Neuronal stem cell (in vitro differentiated cells): Measurements from ENCODE around the gene RHOF.

Experiments used
- DNase-seq: peaks from one replicate; pipeline ENCODE4 v3.0.0-alpha.2; 2013; ENCODE audit warnings: low spot score
- H2AFZ ChIP-seq: one replicate; pipeline ENCODE4 v1.6.1; 2013; ENCODE audit warnings: mild to moderate bottlenecking, low read length, inconsistent platforms
- H2AK5ac ChIP-seq: 2 replicates; pipeline ENCODE4 v1.6.1; 2013; ENCODE audit warnings: low read depth, mild to moderate bottlenecking, inconsistent platforms, low read length, moderate library complexity, mixed read lengths
- H2BK120ac ChIP-seq: 2 replicates; pipeline ENCODE4 v1.6.1; 2013; ENCODE audit warnings: low read depth, mild to moderate bottlenecking, inconsistent platforms, low read length, moderate library complexity, mixed read lengths
- H2BK12ac ChIP-seq: one replicate; pipeline ENCODE4 v1.6.1; 2013; ENCODE audit warnings: low read length, inconsistent platforms
- H2BK15ac ChIP-seq: 2 replicates; pipeline ENCODE4 v1.6.1; 2013; ENCODE audit warnings: mild to moderate bottlenecking, low read length, inconsistent platforms, mixed read lengths
- H2BK5ac ChIP-seq: one replicate; pipeline ENCODE4 v1.6.1; 2013; ENCODE audit warnings: inconsistent platforms, mild to moderate bottlenecking, low read length, moderate library complexity
- H3K14ac ChIP-seq: one replicate; pipeline ENCODE4 v1.6.1; 2013; ENCODE audit warnings: low read length, inconsistent platforms
- H3K18ac ChIP-seq: 2 replicates; pipeline ENCODE4 v1.6.1; 2013; ENCODE audit warnings: low read length, inconsistent platforms
- H3K23ac ChIP-seq: 2 replicates; pipeline ENCODE4 v1.6.1; 2013; ENCODE audit warnings: low read depth, mild to moderate bottlenecking, mixed read lengths, low read length, inconsistent platforms; ENCODE audit not compliant: poor library complexity
- H3K27ac ChIP-seq: replicated peaks from 3 replicates; pipeline ENCODE4 v1.5.1; 2013; ENCODE audit warnings: low read length, inconsistent platforms
- H3K27me3 ChIP-seq, 3 experiments: 2 replicates each; pipeline ENCODE4 v1.6.1; 2013; ENCODE audit warnings: low read length in 3 of 3, mild to moderate bottlenecking in 2 of 3, inconsistent platforms in 1 of 3, low read depth in 1 of 3, mixed read lengths in 1 of 3, moderate library complexity in 1 of 3; ENCODE audit not compliant: control insufficient read depth in 3 of 3, insufficient read depth in 3 of 3
- H3K36me3 ChIP-seq, 2 donors: replicated peaks in 1 of 2; 2 replicates each; pipeline ENCODE4 v1.6.1; 2013; ENCODE audit warnings: low read length in 2 of 2; ENCODE audit not compliant: control insufficient read depth in 2 of 2, insufficient read depth in 2 of 2
- H3K4ac ChIP-seq: 2 replicates; pipeline ENCODE4 v1.6.1; 2013; ENCODE audit warnings: inconsistent platforms, mild to moderate bottlenecking, low read length, moderate library complexity
- H3K4me1 ChIP-seq, 2 donors: 1 replicate in 1 of 2; 2 replicates in 1 of 2; pipeline ENCODE4 v1.6.1; 2013; ENCODE audit warnings: low read length in 2 of 2, low read depth in 1 of 2; ENCODE audit not compliant: control insufficient read depth in 2 of 2, insufficient read depth in 1 of 2
- H3K4me2 ChIP-seq: one replicate; pipeline ENCODE4 v1.6.1; 2013; ENCODE audit warnings: mild to moderate bottlenecking, low read length, inconsistent platforms; ENCODE audit not compliant: insufficient read depth, poor library complexity, severe bottlenecking
- H3K4me3 ChIP-seq, 2 donors: 2 replicates each; pipeline ENCODE4 v1.5.1; 2013; ENCODE audit warnings: low read length in 2 of 2, mild to moderate bottlenecking in 2 of 2, inconsistent platforms in 1 of 2, moderate library complexity in 1 of 2
- H3K79me1 ChIP-seq: one replicate; pipeline ENCODE4 v1.6.1; 2013; ENCODE audit warnings: low read depth, mild to moderate bottlenecking, inconsistent platforms, low read length, moderate library complexity
- H3K9ac ChIP-seq: one replicate; pipeline ENCODE4 v1.6.1; 2013; ENCODE audit warnings: mild to moderate bottlenecking, low read depth, low read length, inconsistent platforms; ENCODE audit not compliant: poor library complexity
- H3K9me3 ChIP-seq, 2 donors: replicated peaks in 1 of 2; 2 replicates each; pipeline versions ENCODE3 to v1.6.1; 2013; ENCODE audit warnings: low read length in 2 of 2, mild to moderate bottlenecking in 2 of 2, inconsistent platforms in 1 of 2, low read depth in 1 of 2, mixed read lengths in 1 of 2, moderate library complexity in 1 of 2; ENCODE audit not compliant: control insufficient read depth in 2 of 2, insufficient read depth in 1 of 2
- H4K8ac ChIP-seq: one replicate; pipeline ENCODE4 v1.6.1; 2013; ENCODE audit warnings: low read depth, mild to moderate bottlenecking, inconsistent platforms, low read length, moderate library complexity
- H4K91ac ChIP-seq: one replicate; pipeline ENCODE4 v1.6.1; 2013; ENCODE audit warnings: low read length, low read depth, mild to moderate bottlenecking, inconsistent platforms; ENCODE audit not compliant: poor library complexity
- WGBS, 2 donors: extraction: QIAGEN DNeasy Blood & Tissue Kit; methylation state at CpG; one replicate each; pipeline ENCODE4 v1.1.7; 2013; ENCODE audit warnings: missing lambda C conversion rate in 2 of 2, mixed read lengths in 1 of 2; ENCODE audit not compliant: insufficient read length in 2 of 2, insufficient replicate concordance in 1 of 2; ENCODE audit errors: extremely low coverage in 2 of 2; 5-methylcytosine and 5-hydroxymethylcytosine counted together

Gene RHOF

DNA sequence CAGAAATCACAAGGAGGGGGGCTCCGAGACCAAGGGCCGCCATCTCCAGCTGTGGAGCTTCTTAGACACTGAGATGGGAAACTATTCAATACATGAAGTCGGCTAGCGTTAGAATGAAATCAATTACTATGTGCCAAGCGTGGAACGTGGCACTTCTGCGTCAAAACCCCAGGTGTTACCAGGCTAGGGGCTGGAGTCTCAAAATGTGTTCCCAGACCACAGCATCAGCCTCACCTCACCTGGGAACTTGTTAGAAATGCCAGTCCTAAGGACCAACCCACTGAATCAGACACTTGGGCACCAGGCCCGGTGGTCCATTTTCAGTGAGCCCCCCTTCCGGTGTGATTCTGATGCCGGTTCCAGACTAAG is 5.3 kb upstream of the RHOF start:
- H3K23ac ChIP-seq = no peak overlapping the region
- H4K8ac ChIP-seq = no peak overlapping the region
- no peak overlapping the region for H2BK12ac ChIP-seq
- H2BK5ac ChIP-seq = no peak overlapping the region
- no peak overlapping the region for H2AK5ac ChIP-seq
- no peak overlapping the region for H3K18ac ChIP-seq
- peaks cover 0 to 3% (median 0%) of the 10 kb centered on the region in 3 experiments for H3K27me3 ChIP-seq
- H3K27ac ChIP-seq = no peak overlapping the region
- no peak overlapping the region for H2BK15ac ChIP-seq
- no peak overlapping the region for H3K4ac ChIP-seq
- H3K4me3 ChIP-seq = peak overlapping the region in 1 of 2 donors; percentile 56
- no peak overlapping the region for H2BK120ac ChIP-seq
- DNase-seq = no peak
- no peak overlapping the region for H3K14ac ChIP-seq
- no CpG with 5 or more reads among the region's 10 CpGs for WGBS, 2 donors
- no peak overlapping the region for H2AFZ ChIP-seq
- H3K79me1 ChIP-seq = peaks cover 14% of the 10 kb centered on the region
- no peaks in the 10 kb centered on the region for H3K9me3 ChIP-seq
- peaks cover 27 to 28% of the 10 kb centered on the region in 2 donors for H3K4me1 ChIP-seq
- H3K9ac ChIP-seq = no peak overlapping the region
- H4K91ac ChIP-seq = no peak overlapping the region
- H3K36me3 ChIP-seq = peaks cover 19 to 51% of the 10 kb centered on the region in 2 donors
- peak overlapping the region; percentile 29 for H3K4me2 ChIP-seq

- Histone ChIP-seq H2AK5ac (peak overlapping the region; percentile 17), H3K4me2 (peak overlapping the region; percentile 29), H2AFZ (no peak overlapping the region), H2BK15ac (no peak overlapping the region), H3K14ac (no peak overlapping the region), H3K27me3 (peaks cover 0 to 9% (median 2%) of the 10 kb centered on the region in 3 experiments), H3K4ac (no peak overlapping the region), H3K23ac (no peak overlapping the region), H3K18ac (no peak overlapping the region), H4K91ac (no peak overlapping the region), H3K27ac (peak overlapping the region; percentile 33), H2BK5ac (peak overlapping the region; percentile 45), H3K4me3 (no peak overlapping the region), H3K9me3 (no peaks in the 10 kb centered on the region), H3K4me1 (peaks cover 27 to 28% of the 10 kb centered on the region in 2 donors), H2BK120ac (peak overlapping the region; percentile 4), H3K36me3 (peaks cover 19 to 51% of the 10 kb centered on the region in 2 donors), H3K79me1 (peaks cover 14% of the 10 kb centered on the region), H2BK12ac (no peak overlapping the region), H3K9ac (no peak overlapping the region), H4K8ac (no peak overlapping the region)
- no peak for DNase-seq
- no CpG with 5 or more reads among the region's 19 CpGs for WGBS, 2 donors
Observed at GRCh38 chr12:121797937-121798786, 4.7 kb upstream of the RHOF start.

- no peak overlapping the region for H3K14ac ChIP-seq
- H3K36me3 ChIP-seq = peaks cover 19 to 51% of the 10 kb centered on the region in 2 donors
- H3K18ac ChIP-seq = no peak overlapping the region
- H2BK12ac ChIP-seq = no peak overlapping the region
- peak overlapping the region in 1 of 2 donors; percentile 56 for H3K4me3 ChIP-seq
- no peak overlapping the region for H3K4ac ChIP-seq
- no peak overlapping the region for H2AFZ ChIP-seq
- H3K4me1 ChIP-seq = peaks cover 27 to 30% of the 10 kb centered on the region in 2 donors
- no peak overlapping the region for H4K8ac ChIP-seq
- H3K9ac ChIP-seq = no peak overlapping the region
- WGBS, 2 donors = no CpG with 5 or more reads among the region's 39 CpGs
- H3K23ac ChIP-seq = peak overlapping the region; percentile 74
- H3K27me3 ChIP-seq = peaks cover 0 to 19% (median 2%) of the 10 kb centered on the region in 3 experiments
- H2BK15ac ChIP-seq = no peak overlapping the region
- no peak overlapping the region for H2AK5ac ChIP-seq
- peaks cover 14% of the 10 kb centered on the region for H3K79me1 ChIP-seq
- no peak overlapping the region for H2BK120ac ChIP-seq
- H3K4me2 ChIP-seq = peak overlapping the region; percentile 42
- no peak overlapping the region for H3K27ac ChIP-seq
- no peaks in the 10 kb centered on the region for H3K9me3 ChIP-seq
- no peak overlapping the region for H4K91ac ChIP-seq
- DNase-seq = peak; percentile 71
- peak overlapping the region; percentile 45 for H2BK5ac ChIP-seq
Observed at GRCh38 chr12:121796855-121797751, 3.6 kb upstream of the RHOF start.
